HL-60 (cell line): ENCODE measurements around the gene TSR2.

ENCODE experiments used
- GABPA ChIP-seq: IDR thresholded peaks from 2 replicates; pipeline ENCODE4 v1.6.1; 2012; ENCODE audit warnings: low read depth
- POLR2AphosphoS5 ChIP-seq: IDR thresholded peaks from 2 replicates; pipeline ENCODE4 v1.6.1; 2012; ENCODE audit warnings: low read depth
- TF ChIP-seq, protein P1 (sequence below): IDR thresholded peaks from one replicate; pipeline ENCODE4 v1.5.1; 2011; ENCODE audit warnings: low read length, control low read depth, inconsistent platforms; ENCODE audit not compliant: insufficient read depth
- TF ChIP-seq, protein P2 (sequence below): IDR thresholded peaks from 2 replicates; pipeline ENCODE4 v1.6.1; 2012; ENCODE audit warnings: low read depth; ENCODE audit not compliant: insufficient replicate concordance

DNA sequence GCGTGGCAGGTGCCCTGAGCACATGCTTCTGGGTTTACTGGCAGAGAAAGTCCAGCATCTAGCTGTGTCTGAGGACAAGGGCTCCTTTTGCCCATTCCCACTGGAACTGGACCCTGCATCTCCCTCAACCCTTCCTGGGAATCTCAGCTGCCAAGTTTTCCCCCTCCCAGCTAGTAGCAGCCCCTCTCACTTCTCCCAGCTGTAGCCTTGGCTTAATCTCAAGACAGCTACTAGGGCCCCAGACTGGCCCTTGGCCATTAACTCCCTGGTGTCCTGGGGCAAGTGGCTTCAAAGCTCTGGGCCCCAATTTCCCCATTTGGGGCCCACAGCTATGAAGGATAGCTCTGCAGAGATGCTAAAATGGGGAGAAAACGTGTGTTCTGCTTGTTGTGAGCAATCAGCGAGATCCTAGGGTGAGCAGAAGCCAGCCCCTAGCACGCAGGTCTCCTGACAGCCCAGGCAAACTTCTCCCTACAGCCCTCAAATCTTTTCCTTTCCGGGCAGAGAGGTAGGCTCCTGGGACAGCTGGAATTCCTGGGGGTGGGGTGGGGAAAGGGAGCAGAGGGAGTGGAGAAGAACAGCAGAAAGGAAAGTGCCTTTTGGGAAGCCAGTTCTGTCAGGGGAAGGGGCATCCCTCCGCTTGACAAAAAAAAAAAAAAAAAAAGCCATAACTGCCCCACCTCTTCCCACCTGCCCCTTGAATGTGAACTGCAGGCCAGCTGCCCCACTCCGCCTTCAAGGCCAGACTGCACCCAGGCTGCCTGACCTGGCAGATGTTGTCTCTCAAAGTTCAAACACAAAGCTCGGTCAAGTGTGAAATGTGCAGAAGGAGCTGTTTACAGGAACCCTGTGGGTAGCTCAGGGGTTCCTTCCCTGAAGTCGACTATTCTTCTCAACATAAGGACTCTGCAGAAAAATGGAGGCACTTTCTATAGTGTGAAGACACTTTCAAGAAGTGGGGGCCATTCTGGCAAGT, 39.2 kb downstream of the TSR2 start:
- TF ChIP-seq, protein P1, sequence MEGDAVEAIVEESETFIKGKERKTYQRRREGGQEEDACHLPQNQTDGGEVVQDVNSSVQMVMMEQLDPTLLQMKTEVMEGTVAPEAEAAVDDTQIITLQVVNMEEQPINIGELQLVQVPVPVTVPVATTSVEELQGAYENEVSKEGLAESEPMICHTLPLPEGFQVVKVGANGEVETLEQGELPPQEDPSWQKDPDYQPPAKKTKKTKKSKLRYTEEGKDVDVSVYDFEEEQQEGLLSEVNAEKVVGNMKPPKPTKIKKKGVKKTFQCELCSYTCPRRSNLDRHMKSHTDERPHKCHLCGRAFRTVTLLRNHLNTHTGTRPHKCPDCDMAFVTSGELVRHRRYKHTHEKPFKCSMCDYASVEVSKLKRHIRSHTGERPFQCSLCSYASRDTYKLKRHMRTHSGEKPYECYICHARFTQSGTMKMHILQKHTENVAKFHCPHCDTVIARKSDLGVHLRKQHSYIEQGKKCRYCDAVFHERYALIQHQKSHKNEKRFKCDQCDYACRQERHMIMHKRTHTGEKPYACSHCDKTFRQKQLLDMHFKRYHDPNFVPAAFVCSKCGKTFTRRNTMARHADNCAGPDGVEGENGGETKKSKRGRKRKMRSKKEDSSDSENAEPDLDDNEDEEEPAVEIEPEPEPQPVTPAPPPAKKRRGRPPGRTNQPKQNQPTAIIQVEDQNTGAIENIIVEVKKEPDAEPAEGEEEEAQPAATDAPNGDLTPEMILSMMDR, result no peak
- TF ChIP-seq, protein P2, sequence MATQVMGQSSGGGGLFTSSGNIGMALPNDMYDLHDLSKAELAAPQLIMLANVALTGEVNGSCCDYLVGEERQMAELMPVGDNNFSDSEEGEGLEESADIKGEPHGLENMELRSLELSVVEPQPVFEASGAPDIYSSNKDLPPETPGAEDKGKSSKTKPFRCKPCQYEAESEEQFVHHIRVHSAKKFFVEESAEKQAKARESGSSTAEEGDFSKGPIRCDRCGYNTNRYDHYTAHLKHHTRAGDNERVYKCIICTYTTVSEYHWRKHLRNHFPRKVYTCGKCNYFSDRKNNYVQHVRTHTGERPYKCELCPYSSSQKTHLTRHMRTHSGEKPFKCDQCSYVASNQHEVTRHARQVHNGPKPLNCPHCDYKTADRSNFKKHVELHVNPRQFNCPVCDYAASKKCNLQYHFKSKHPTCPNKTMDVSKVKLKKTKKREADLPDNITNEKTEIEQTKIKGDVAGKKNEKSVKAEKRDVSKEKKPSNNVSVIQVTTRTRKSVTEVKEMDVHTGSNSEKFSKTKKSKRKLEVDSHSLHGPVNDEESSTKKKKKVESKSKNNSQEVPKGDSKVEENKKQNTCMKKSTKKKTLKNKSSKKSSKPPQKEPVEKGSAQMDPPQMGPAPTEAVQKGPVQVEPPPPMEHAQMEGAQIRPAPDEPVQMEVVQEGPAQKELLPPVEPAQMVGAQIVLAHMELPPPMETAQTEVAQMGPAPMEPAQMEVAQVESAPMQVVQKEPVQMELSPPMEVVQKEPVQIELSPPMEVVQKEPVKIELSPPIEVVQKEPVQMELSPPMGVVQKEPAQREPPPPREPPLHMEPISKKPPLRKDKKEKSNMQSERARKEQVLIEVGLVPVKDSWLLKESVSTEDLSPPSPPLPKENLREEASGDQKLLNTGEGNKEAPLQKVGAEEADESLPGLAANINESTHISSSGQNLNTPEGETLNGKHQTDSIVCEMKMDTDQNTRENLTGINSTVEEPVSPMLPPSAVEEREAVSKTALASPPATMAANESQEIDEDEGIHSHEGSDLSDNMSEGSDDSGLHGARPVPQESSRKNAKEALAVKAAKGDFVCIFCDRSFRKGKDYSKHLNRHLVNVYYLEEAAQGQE, result no peak
- TF ChIP-seq POLR2AphosphoS5 (no peak), GABPA (no peak)
